ENCODE measurements around the gene ZDHHC14. TPM values are rescaled to one million over a fixed set of nuclear protein-coding genes. Genes with fewer than 3 reads are reported as not detected.

The ZDHHC14 gene
- total and polyA plus RNA-seq, 2 experiments from 2014 or later: 7.5 to 10.1 TPM

- H3K27ac ChIP-seq: no peak overlapping the region
- peak in 1 of 2 donors; percentile 56 for DNase-seq (ENCODE audit: low read depth in 1 of 2, low spot score in 1 of 2)
- H3K27me3 ChIP-seq: no peaks in the 10 kb centered on the region
Observed at GRCh38 chr6:157438611-157439111, 57.7 kb downstream of the ZDHHC14 start.

GRCh38 chr6:157440171-157440570 is 59.2 kb downstream of the ZDHHC14 start:
- H3K27ac ChIP-seq: no peak overlapping the region
- H3K9me3 ChIP-seq (ENCODE audit: low read depth): no peaks in the 10 kb centered on the region
- H3K27me3 ChIP-seq: no peaks in the 10 kb centered on the region
- H3K4me3 ChIP-seq: no peak overlapping the region
- H3K36me3 ChIP-seq: no peaks in the 10 kb centered on the region
- TF ChIP-seq CTCF (IDR thresholded peaks at IDR 0.05; ENCODE audit: low read depth, low read length): no peak
- H3K4me1 ChIP-seq (ENCODE audit: low read depth): peaks cover 2% of the 10 kb centered on the region
- no peak for DNase-seq (ENCODE audit: low read depth in 1 of 2, low spot score in 1 of 2)

More at GRCh38 chr6:157438611-157439111, 57.7 kb downstream of the ZDHHC14 start:
- no peaks in the 10 kb centered on the region for H3K9me3 ChIP-seq (ENCODE audit: low read depth)
- H3K36me3 ChIP-seq: no peaks in the 10 kb centered on the region
- no peak overlapping the region for H3K4me3 ChIP-seq
- H3K4me1 ChIP-seq (ENCODE audit: low read depth): no peaks in the 10 kb centered on the region
- TF ChIP-seq CTCF (IDR thresholded peaks at IDR 0.05; ENCODE audit: low read depth, low read length): no peak

GRCh38 chr6:157442291-157442690 is 61.3 kb downstream of the ZDHHC14 start:
- Histone ChIP-seq H3K36me3 (no peaks in the 10 kb centered on the region), H3K4me1 (ENCODE audit: low read depth) (peaks cover 6% of the 10 kb centered on the region), H3K27ac (no peak overlapping the region), H3K27me3 (no peaks in the 10 kb centered on the region), H3K4me3 (no peak overlapping the region), H3K9me3 (ENCODE audit: low read depth) (no peaks in the 10 kb centered on the region)
- peak in 1 of 2 donors; percentile 58 for DNase-seq (ENCODE audit: low read depth in 1 of 2, low spot score in 1 of 2)
- TF ChIP-seq CTCF (IDR thresholded peaks at IDR 0.05; ENCODE audit: low read depth, low read length): no peak

GRCh38 chr6:157443066-157443800 is 62.2 kb downstream of the ZDHHC14 start:
- Histone ChIP-seq H3K36me3 (no peaks in the 10 kb centered on the region), H3K4me3 (no peak overlapping the region), H3K4me1 (ENCODE audit: low read depth) (peaks cover 6% of the 10 kb centered on the region), H3K27ac (no peak overlapping the region), H3K27me3 (no peaks in the 10 kb centered on the region), H3K9me3 (ENCODE audit: low read depth) (no peaks in the 10 kb centered on the region)
- DNase-seq (ENCODE audit: low read depth in 1 of 2, low spot score in 1 of 2): peak in 1 of 2 donors; percentile 73
- no peak for TF ChIP-seq CTCF (IDR thresholded peaks at IDR 0.05; ENCODE audit: low read depth, low read length)

GRCh38 chr6:157445277-157446009 is 64.5 kb downstream of the ZDHHC14 start:
- no peak for DNase-seq (ENCODE audit: low read depth in 1 of 2, low spot score in 1 of 2)
- Histone ChIP-seq H3K27ac (no peak overlapping the region), H3K27me3 (no peaks in the 10 kb centered on the region), H3K36me3 (no peaks in the 10 kb centered on the region), H3K4me1 (ENCODE audit: low read depth) (peaks cover 6% of the 10 kb centered on the region), H3K9me3 (ENCODE audit: low read depth) (no peaks in the 10 kb centered on the region), H3K4me3 (no peak overlapping the region)
- no peak for TF ChIP-seq CTCF (IDR thresholded peaks at IDR 0.05; ENCODE audit: low read depth, low read length)
